HAP-1 (cell line): ENCODE data around the gene MYH14.
A peak's percentile ranks its signal among the peaks of the same experiment; 100 is the strongest.
"Not testable (repeated sequence)": the region's sequence is repeated elsewhere in the genome, so short reads cannot be mapped to it uniquely, and the experiment has no call there.

ENCODE experiments used
- DNase-seq, 2 experiments: peaks; one replicate each; pipeline ENCODE4 v3.0.0-alpha.2; 2016 to 2020; ENCODE audit warnings: low spot score in 2 of 2
- H3K27me3 ChIP-seq: fragments of 250-450 bp; sonication (Bioruptor Pico); 2 replicates; pipeline ENCODE4 v1.5.1; 2020; ENCODE audit warnings: low read depth, mild to moderate bottlenecking, moderate library complexity
- H3K36me3 ChIP-seq: fragments of 250-450 bp; sonication (Bioruptor Pico); replicated peaks from 2 replicates; pipeline ENCODE4 v1.5.1; 2020; ENCODE audit warnings: mild to moderate bottlenecking
- H3K4me1 ChIP-seq: fragments of 250-450 bp; sonication (Bioruptor Pico); 2 replicates; pipeline ENCODE4 v1.5.1; 2020; ENCODE audit warnings: mild to moderate bottlenecking
- H3K4me3 ChIP-seq: fragments of 250-450 bp; sonication (Bioruptor Pico); 2 replicates; pipeline ENCODE4 v1.5.1; 2020; ENCODE audit warnings: mild to moderate bottlenecking, moderate library complexity
- H3K9me3 ChIP-seq: fragments of 250-450 bp; sonication (Bioruptor Pico); 2 replicates; pipeline ENCODE4 v1.5.1; 2020; ENCODE audit warnings: mild to moderate bottlenecking, moderate library complexity
- in situ Hi-C: fragments of 300-500 bp; cut with MboI; formaldehyde crosslinking; loops from 3 replicates; pipeline ENCODE4 v1.14.3; 2020; ENCODE audit warnings: low sequenced_read_pairs, inconsistent platforms, mixed read lengths

Gene MYH14

GRCh38 chr19:50331221-50331993 lies 128.0 kb downstream of the MYH14 start:
- Histone ChIP-seq H3K4me3 (peak overlapping the region; percentile 15; the same call in 1 of the 2 replicates), H3K27me3 (peaks cover 13% of the 10 kb centered on the region), H3K4me1 (peaks cover 11% of the 10 kb centered on the region), H3K36me3 (no peaks in the 10 kb centered on the region), H3K9me3 (no peaks in the 10 kb centered on the region; the same call in 1 of the 2 replicates)
- in situ Hi-C loops, result no loop called here
- DNase-seq, result no peak

GRCh38 chr19:50331994-50332243 lies 128.5 kb downstream of the MYH14 start:
- in situ Hi-C loops, result no loop called here
- Histone ChIP-seq H3K4me1 (peaks cover 11% of the 10 kb centered on the region), H3K36me3 (no peaks in the 10 kb centered on the region), H3K4me3 (no peak overlapping the region), H3K27me3 (peaks cover 13% of the 10 kb centered on the region), H3K9me3 (no peaks in the 10 kb centered on the region; the same call in 1 of the 2 replicates)
- no peak for DNase-seq

GRCh38 chr19:50332244-50333038 lies 129.0 kb downstream of the MYH14 start:
- in situ Hi-C loops, result no loop called here
- Histone ChIP-seq H3K4me3 (no peak overlapping the region), H3K36me3 (no peaks in the 10 kb centered on the region), H3K9me3 (no peaks in the 10 kb centered on the region; the same call in 1 of the 2 replicates), H3K4me1 (peaks cover 11% of the 10 kb centered on the region), H3K27me3 (peaks cover 11% of the 10 kb centered on the region)
- no peak for DNase-seq

GRCh38 chr19:50333235-50333736 lies 129.9 kb downstream of the MYH14 start:
- peak; percentile 37 to 73 for DNase-seq
- peak overlapping the region; percentile 26 for H3K4me3 ChIP-seq
- in situ Hi-C loops, result no loop called here
- H3K36me3 ChIP-seq, result no peaks in the 10 kb centered on the region
- peaks cover 11% of the 10 kb centered on the region for H3K4me1 ChIP-seq
- H3K9me3 ChIP-seq, result no peaks in the 10 kb centered on the region; the same call in 1 of the 2 replicates
- peaks cover 7% of the 10 kb centered on the region for H3K27me3 ChIP-seq

- in situ Hi-C loops, result no loop called here
- no peaks in the 10 kb centered on the region; the same call in 1 of the 2 replicates for H3K9me3 ChIP-seq
- H3K36me3 ChIP-seq, result no peaks in the 10 kb centered on the region
- H3K27me3 ChIP-seq, result peaks cover 7% of the 10 kb centered on the region
- DNase-seq, result peak; percentile 11 to 72
- peaks cover 11% of the 10 kb centered on the region for H3K4me1 ChIP-seq
- peak overlapping the region; percentile 26 for H3K4me3 ChIP-seq
Measured at GRCh38 chr19:50333737-50334617, 130.6 kb downstream of the MYH14 start.

- in situ Hi-C loops, result no loop called here
Measured at GRCh38 chr19:50334741-50335421, 131.5 kb downstream of the MYH14 start.

GRCh38 chr19:50337031-50337430 lies 133.6 kb downstream of the MYH14 start:
- H3K4me3 ChIP-seq, in situ Hi-C loops, H3K27me3 ChIP-seq, H3K4me1 ChIP-seq, H3K36me3 ChIP-seq, H3K9me3 ChIP-seq, DNase-seq: not testable (repeated sequence)

More at GRCh38 chr19:50334741-50335421, 131.5 kb downstream of the MYH14 start:
- peaks cover 8% of the 10 kb centered on the region for H3K4me1 ChIP-seq
- peaks cover 7% of the 10 kb centered on the region for H3K27me3 ChIP-seq
- no peaks in the 10 kb centered on the region for H3K36me3 ChIP-seq
- H3K4me3 ChIP-seq, result no peak overlapping the region
- DNase-seq, result no peak
- no peaks in the 10 kb centered on the region; the same call in 1 of the 2 replicates for H3K9me3 ChIP-seq

GRCh38 chr19:50340331-50340730 lies 136.9 kb downstream of the MYH14 start:
- Histone ChIP-seq H3K36me3 (no peaks in the 10 kb centered on the region), H3K4me1 (no peaks in the 10 kb centered on the region), H3K9me3 (no peaks in the 10 kb centered on the region; the same call in 1 of the 2 replicates), H3K4me3 (no peak overlapping the region), H3K27me3 (no peaks in the 10 kb centered on the region)
- in situ Hi-C loops, result no loop called here
- DNase-seq, result no peak

- H3K9me3 ChIP-seq, result no peaks in the 10 kb centered on the region; the same call in 1 of the 2 replicates
- no peak overlapping the region for H3K4me3 ChIP-seq
- H3K27me3 ChIP-seq, result no peaks in the 10 kb centered on the region
- no peak for DNase-seq
- in situ Hi-C loops, result no loop called here
- H3K36me3 ChIP-seq, result no peaks in the 10 kb centered on the region
- no peaks in the 10 kb centered on the region for H3K4me1 ChIP-seq
Measured at GRCh38 chr19:50341091-50341564, 137.7 kb downstream of the MYH14 start.

GRCh38 chr19:50344661-50345318 lies 141.4 kb downstream of the MYH14 start:
- Histone ChIP-seq H3K4me3 (no peak overlapping the region), H3K9me3 (no peaks in the 10 kb centered on the region; the same call in 1 of the 2 replicates), H3K36me3 (no peaks in the 10 kb centered on the region), H3K27me3 (no peaks in the 10 kb centered on the region), H3K4me1 (no peaks in the 10 kb centered on the region)
- in situ Hi-C loops, result no loop called here
- no peak for DNase-seq

- H3K36me3 ChIP-seq, H3K4me1 ChIP-seq, H3K27me3 ChIP-seq, in situ Hi-C loops, DNase-seq, H3K9me3 ChIP-seq, H3K4me3 ChIP-seq: not testable (repeated sequence)
Measured at GRCh38 chr19:50347089-50347581, 143.7 kb downstream of the MYH14 start.

- no peaks in the 10 kb centered on the region for H3K36me3 ChIP-seq
- no peaks in the 10 kb centered on the region for H3K4me1 ChIP-seq
- in situ Hi-C loops, result loop anchor here (25.0 kb wide), 1 partner anchor 563 kb away; the partner anchor contains the start of gene KLK4
- DNase-seq, result no peak
- H3K4me3 ChIP-seq, result no peak overlapping the region
- no peaks in the 10 kb centered on the region for H3K27me3 ChIP-seq
- H3K9me3 ChIP-seq, result no peaks in the 10 kb centered on the region; the same call in 1 of the 2 replicates
Measured at GRCh38 chr19:50349277-50350057, 146.0 kb downstream of the MYH14 start.
